ENCODE results near the gene RBL1.
"Not testable (repeated sequence)": the region's sequence is repeated elsewhere in the genome, so short reads cannot be mapped to it uniquely, and the experiment has no call there.

RBL1 gene

DNA sequence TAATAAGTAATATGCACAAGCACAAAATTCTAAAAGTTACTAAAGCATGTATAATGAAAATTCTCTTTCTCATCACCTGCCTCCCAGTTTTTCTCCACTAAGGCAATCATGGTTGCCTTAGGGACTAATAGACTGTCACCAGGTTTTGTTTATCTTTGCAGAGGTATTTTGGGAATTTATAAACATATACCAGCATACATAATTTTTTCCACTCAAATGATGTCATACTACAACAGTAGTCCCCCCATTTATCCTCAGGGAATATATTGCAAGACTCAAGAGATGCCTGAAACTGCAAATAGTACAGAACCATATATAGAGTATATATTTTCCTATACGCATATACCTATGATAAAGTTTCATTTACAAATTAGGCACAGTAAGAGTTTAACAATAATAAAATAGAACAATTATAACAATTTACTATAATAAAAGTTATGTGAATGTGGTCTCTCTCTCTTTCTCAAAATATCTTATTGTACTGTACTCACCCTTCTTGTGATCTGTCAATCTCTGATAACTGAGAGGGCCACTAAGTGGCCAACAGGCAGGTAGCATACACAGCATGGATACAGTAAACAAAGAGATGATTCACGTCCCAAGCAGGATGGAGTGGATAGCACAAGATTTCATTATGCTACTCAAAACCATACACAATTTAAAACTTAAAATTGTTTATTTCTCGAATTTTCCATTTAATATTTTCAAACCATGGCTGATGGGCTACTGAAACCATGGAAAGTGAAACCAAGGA, 19.7 kb downstream of the RBL1 start:
- DNase-seq, result no peak

DNA sequence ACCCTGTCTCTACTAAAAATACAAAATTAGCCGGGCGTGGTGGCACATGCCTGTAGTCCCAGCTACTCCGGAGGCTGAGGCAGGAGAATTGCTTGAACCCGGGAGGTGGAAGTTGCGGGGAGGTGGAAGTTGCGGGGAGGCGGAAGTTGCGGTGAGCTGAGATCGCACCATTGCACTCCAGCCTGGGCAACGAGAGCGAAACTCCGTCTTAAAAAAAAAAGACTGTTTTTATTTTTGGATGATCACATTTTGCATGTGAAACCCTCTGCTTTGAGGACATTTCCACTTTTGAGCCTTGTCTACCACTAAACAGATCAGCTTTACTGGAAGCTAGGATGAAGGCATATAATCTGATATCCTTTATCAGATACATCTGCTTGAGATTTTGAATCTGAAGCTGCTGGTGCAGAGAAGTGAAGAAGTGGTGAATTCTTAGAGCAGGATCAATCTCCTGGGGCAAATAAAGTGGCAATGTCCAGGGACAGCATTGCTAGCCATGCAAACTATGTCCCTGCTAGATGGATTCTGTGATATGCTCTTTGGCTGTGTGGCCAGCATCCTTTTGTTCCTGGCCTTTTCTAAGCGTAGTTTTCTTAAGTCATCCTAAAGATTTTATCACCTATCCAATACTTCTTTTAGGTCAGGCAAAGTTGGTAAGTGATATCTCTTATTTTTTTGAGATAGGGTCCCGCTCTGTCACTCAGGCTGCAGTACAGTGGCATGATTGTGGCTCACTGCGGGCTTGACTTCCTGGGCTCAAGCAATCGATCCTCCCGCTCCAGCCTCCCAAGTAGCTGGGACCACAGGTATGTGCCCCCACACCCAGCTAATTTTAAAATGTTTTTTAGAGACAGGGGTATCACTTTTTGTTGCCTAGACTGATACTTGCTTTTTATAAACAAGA, 23.3 kb downstream of the RBL1 start:
- DNase-seq, result no peak

DNA sequence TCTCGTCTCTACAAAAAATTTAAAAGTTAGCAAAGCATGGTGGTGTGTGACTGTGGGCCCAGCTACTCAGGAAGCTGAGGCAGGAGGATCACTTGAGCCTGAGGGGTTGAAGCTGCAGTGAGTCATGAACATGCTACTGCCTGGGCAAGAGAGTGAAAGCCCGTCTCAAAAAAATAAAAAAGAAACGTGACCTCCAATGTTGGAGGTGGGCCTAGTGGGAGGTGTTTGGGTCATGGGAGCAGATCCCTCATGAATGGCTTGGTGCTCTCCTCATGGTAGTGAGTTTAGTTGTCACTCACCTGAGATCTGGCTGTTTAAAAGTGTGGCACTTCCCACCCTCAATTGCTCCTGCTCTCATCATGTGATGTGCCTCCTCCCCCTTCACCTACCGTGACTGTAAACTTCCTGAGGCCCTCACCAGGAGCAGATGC, 24.3 kb downstream of the RBL1 start:
- peak; percentile 10 for DNase-seq

- not testable (repeated sequence) for DNase-seq
Measured at GRCh38 chr20:37069563-37069962, 26.2 kb downstream of the RBL1 start.

DNA sequence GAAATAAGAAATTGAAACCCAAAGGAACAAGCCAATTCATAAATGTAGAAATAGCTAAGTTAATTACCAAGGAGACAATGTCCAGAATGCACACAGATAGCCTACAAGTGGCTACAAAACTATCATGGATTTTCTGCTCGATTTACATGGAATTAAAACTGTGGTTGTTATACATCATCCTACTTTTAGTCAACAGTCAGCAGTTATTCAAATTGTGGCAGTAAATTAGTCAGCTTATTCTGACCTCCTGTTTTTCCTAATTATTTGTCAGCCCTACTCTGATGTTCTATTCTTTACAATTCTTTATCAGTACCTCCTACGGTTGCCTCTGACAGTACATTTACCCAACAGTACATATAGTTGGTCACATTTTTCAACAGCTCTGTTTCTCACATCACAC, 29.6 kb downstream of the RBL1 start:
- DNase-seq, result no peak

GRCh38 chr20:37055276-37055675, 40.5 kb downstream of the RBL1 start:
- no peak for DNase-seq

DNA sequence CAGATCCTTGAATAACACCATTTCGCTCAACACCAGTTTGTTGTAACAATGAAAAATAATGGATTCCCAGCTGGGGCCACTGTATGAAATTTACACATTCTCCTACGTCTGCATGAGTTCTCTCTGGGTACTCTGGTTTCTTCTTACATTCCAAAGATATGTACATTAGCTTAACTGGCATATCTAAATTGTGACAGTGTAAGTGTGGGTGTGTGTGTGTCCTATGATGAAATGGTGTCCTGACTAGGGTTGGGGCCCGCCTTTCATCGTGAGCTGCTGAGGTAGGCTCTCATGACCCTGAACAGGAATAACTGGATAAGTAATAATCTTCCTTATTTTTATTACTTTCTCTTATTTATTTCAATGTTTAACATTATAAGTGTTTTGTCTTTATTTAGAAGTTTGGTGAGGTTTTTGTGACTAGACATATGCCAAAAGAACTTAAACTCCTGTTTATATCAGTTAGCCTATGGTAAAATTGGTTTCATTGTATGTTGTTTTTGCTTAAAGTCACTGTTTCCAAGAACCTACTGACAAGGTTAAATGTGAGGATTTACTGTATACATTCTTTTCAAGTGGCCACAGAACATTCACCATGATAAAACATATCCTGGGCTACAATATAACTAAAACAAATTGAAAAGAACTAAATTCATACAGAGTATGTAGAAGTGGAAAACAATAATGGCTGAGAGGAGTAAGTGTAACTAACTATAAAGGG, 42.4 kb downstream of the RBL1 start:
- DNase-seq, result no peak

- no peak for DNase-seq
Measured at GRCh38 chr20:37042986-37043972, 52.5 kb downstream of the RBL1 start.

DNA sequence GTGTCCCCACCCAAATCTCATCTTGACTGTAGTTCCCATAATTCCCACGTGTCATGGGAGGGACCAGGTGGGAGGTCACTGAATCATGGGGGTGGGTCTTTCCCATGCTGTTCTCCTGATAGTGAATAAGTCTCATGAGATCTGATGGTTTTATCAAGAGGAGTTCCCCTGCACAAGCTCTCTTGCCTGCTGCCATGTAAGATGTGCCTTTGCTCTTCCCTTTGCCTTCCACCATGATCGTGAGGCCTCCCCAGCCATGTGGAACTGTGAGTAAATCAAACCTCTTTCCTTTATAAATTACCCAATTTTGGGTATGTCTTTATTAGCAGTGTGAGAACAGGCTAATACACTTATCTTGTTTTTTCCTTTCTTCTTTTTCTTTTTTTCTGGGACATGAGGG, 56.4 kb downstream of the RBL1 start:
- not testable (repeated sequence) for DNase-seq

DNA sequence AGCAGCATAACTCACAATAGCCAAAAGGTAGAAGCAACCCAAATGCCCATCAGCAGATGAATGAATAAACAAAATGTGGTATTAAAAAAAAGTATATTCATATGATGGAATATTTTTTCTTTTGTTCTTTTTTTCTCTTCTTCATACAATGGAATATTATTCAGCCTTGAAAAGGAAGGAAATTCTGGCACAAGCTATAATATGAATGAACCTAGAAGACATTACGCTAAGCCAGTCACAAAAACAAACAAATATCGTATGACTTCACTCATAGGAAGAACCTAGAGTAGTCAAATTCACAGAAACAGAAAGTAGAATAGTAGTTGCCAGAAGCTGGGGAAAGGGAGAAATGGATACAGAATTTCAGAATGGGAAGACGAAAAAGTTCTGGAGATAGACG, 63.7 kb downstream of the RBL1 start:
- no peak for DNase-seq

DNA sequence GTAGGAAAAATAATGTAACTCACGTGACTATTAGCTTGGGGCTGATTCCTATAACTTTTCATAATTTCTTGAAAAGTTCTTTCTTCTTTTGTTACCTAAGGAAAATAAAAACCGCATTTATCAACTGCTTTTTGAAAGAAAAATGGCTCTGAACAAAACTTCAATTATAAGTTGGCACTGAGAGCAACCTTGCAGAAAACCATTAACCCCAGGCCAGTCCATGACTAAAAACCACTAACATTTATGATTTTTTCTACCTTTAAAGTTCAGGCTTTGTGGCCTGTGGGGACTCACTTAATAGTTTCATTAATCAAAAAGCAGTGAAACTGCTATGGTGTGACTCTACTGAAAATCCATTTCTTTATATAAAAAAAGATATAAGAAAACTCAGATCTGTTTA, 75.2 kb downstream of the RBL1 start:
- no peak for DNase-seq

DNA sequence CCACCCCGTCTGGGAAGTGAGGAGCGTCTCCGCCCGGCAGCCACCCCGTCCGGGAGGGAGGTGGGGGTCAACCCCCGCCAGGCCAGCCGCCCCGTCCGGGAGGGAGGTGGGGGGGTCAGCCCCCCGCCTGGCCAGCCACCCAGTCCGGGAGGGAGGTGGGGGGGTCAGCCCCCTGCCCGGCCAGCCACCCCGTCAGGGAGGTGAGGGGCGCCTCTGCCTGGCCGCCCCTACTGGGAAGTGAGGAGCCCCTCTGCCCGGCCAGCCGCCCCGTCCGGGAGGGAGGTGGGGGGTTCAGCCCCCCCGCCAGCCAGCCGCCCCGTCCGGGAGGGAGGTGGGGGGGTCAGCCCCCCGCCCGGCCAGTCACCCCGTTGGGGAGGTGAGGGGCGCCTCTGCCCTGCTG, 83.2 kb downstream of the RBL1 start:
- DNase-seq, result not testable (repeated sequence)

- DNase-seq, result not testable (repeated sequence)
Measured at GRCh38 chr20:37011858-37012257, 83.9 kb downstream of the RBL1 start.

- no peak for DNase-seq
Measured at GRCh38 chr20:37011147-37011546, 84.7 kb downstream of the RBL1 start.

DNA sequence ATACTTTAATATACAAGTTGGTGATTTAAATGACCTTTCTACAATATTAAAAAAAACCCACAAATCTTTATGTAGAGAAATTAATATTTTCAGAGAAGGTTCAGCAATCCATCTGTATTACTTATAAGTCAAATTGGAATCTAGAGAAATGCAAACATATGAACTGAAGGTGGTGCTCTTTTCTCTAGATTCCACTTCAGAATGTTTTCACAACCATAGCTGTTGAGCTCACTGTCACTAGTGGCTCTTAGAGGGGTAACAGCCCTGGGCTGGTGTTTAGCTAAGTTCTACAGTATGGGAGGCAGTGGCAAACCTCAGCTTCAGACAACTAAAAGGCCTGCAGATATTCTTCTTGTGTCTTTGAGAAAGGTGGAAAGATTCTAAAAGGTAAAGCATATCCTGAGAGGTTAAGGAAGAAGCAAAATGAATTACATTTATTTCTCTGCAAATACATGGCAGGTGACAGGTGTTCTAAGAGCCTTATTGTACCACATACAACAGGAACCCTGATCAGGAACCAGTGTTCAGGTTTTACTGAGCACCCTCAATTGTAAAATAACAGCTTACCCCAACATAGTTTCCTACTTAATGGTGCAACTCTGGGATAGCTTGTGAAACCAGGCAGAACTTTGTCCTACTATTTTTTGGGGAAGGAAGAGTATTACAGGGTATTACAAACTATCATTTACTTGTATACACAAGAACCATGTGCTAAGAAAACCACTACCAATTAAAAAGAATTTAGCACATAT, 87.7 kb downstream of the RBL1 start:
- no peak for DNase-seq

DNA sequence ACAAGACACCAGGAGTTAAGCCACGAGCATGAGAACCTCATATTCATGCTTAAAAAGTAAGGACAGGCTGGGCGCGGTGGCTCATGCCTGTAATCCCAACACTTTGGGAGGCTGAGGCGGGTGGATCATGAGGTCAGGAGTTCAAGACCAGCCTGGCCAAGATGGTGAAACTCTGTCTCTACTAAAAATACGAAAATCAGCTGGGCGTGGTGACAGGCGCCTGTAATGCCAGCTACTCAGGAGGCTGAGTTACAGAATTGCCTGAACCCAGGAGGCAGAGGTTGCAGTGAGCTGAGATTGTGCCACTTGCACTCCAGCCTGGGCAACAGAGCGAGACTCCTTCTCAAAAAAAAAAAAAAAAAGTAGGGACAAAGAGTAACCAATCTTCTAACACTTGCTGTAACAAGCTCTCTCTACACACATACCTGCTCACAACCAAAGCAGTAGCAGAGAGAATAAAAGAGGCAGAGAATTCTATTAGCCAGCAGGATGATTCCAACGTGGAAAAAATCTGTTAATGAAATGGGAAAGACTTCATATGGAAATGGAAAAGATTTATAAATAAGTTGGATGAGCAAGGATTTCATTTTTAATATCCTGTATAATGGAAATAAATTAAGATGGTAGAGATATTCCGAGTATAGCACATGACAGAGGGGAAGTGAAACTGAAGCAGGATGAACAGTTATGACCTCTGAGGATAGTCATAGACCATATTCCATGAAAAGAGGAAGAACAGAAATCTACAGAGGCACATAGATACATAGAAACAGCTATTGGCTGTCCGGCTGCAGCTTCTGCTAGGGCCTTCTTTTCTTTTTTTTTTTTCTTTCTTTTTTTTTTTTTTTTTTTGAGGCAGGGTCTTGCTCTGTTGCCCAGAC, 90.5 kb downstream of the RBL1 start:
- DNase-seq, result not testable (repeated sequence)

DNA sequence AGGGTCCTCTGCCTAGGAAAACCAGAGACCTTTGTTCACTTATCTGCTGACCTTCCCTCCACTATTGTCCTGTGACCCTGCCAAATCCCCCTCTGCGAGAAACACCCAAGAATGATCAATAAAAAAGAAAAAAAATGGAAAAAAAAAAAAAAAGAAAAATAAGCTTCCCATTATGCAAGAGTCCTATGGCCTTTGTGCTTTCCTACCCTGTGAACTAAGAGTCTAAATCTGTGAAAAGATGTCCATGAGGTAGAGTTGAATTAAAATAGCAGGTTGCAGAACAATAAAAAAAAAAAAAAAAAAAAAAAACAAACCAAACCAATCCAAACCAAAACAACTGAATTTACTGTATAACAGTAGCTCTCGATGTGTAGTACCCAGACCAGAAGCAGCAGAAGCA, 94.2 kb downstream of the RBL1 start:
- not testable (repeated sequence) for DNase-seq

- DNase-seq, result not testable (repeated sequence)
Measured at GRCh38 chr20:37000171-37000570, 95.6 kb downstream of the RBL1 start.

- no peak for DNase-seq
Measured at GRCh38 chr20:36998652-36999051, 97.1 kb downstream of the RBL1 start.

- no peak for DNase-seq
Measured at GRCh38 chr20:36997121-36997520, 98.7 kb downstream of the RBL1 start.
